Progenitor cell of endocrine pancreas (in vitro differentiated cells): ENCODE data around the gene MARVELD2. TPM values are rescaled to one million over a fixed set of nuclear protein-coding genes. Genes with fewer than 3 reads are reported as not detected.

ENCODE experiments used
- DNase-seq: peaks from one replicate; pipeline ENCODE4 v3.0.0; 2021; ENCODE audit warnings: low spot score; ENCODE audit not compliant: unreplicated experiment
- H3K27ac Mint-ChIP-seq: 2 replicates; pipeline ENCODE4 v1.8.0; 2021; ENCODE audit warnings: mild to moderate bottlenecking, moderate library complexity, mixed read lengths
- H3K27me3 Mint-ChIP-seq: 2 replicates; pipeline ENCODE4 v1.8.0; 2021; ENCODE audit warnings: mixed read lengths
- H3K36me3 Mint-ChIP-seq: 2 replicates; pipeline ENCODE4 v1.8.0; 2022; ENCODE audit warnings: mixed read lengths; ENCODE audit not compliant: insufficient read depth
- H3K4me1 Mint-ChIP-seq: 2 replicates; pipeline ENCODE4 v1.8.0; 2021; ENCODE audit warnings: low read depth, mixed read lengths
- H3K4me3 Mint-ChIP-seq: 2 replicates; pipeline ENCODE4 v1.8.0; 2021; ENCODE audit warnings: low read depth, mild to moderate bottlenecking, moderate library complexity, mixed read lengths
- H3K9me3 Mint-ChIP-seq: 2 replicates; pipeline ENCODE4 v1.8.0; 2021; ENCODE audit warnings: low read depth, mixed read lengths
- CTCF ChIP-seq: fragments of 200-600 bp; sonication (generic); IDR thresholded peaks from one replicate; pipeline ENCODE4 v1.5.0; 2021; ENCODE audit warnings: antibody characterized with exemption, mild to moderate bottlenecking; ENCODE audit not compliant: unreplicated experiment
- total RNA-seq: library from RNA; stranded (reverse); gene quantifications from 2 replicates; pipeline ENCODE4 v1.2.1, GENCODE V29; 2021

Gene MARVELD2
- total RNA-seq, 1 donor from 2014 or later: 71.6 TPM

GRCh38 chr5:69491838-69492390, 77.0 kb downstream of the MARVELD2 start:
- H3K27ac Mint-ChIP-seq: peak overlapping the region; percentile 99
- TF ChIP-seq CTCF: no peak
- peaks cover 50% of the 10 kb centered on the region for H3K4me1 Mint-ChIP-seq
- H3K4me3 Mint-ChIP-seq: peak overlapping the region; percentile 91
- no peak for DNase-seq
- H3K36me3 Mint-ChIP-seq: peaks cover under 1% of the 10 kb centered on the region
- H3K27me3 Mint-ChIP-seq: no peaks in the 10 kb centered on the region
- H3K9me3 Mint-ChIP-seq: no peaks in the 10 kb centered on the region

DNA sequence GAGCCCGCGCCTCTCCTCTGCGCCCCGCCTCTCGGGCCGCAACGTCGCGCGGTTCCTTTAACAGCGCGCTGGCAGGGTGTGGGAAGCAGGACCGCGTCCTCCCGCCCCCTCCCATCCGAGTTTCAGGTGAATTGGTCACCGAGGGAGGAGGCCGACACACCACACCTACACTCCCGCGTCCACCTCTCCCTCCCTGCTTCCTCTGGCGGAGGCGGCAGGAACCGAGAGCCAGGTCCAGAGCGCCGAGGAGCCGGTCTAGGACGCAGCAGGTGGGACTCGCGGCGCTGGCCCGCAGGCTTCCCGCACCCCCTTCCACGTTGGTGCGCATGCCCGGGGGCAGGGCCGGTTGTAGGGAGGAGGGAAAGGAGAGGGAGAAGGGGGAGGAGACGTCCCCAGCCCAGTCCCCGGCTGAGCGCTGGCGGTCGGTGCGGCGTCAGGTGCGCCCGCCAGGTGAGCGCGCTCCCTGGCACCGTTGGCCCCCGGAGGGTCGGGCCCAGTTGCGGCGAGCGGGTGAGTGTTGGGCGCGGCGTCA, 77.5 kb downstream of the MARVELD2 start, which contains the start of gene OCLN:
Gene OCLN (plus strand): TSS at position 400 of the 532 bp plus-strand sequence. CDS start 11,455 bp downstream, outside the sequence.
- peaks cover 3% of the 10 kb centered on the region for H3K36me3 Mint-ChIP-seq
- peak within 1 kb of the TSS; percentile 99 for H3K27ac Mint-ChIP-seq
- no peaks in the 10 kb centered on the region for H3K9me3 Mint-ChIP-seq
- peak; percentile 91 for DNase-seq
- peak within 1 kb of the TSS; percentile 91 for H3K4me3 Mint-ChIP-seq
- H3K4me1 Mint-ChIP-seq: peaks cover 53% of the 10 kb centered on the region
- peak; percentile 27 for TF ChIP-seq CTCF
- no peaks in the 10 kb centered on the region for H3K27me3 Mint-ChIP-seq

DNA sequence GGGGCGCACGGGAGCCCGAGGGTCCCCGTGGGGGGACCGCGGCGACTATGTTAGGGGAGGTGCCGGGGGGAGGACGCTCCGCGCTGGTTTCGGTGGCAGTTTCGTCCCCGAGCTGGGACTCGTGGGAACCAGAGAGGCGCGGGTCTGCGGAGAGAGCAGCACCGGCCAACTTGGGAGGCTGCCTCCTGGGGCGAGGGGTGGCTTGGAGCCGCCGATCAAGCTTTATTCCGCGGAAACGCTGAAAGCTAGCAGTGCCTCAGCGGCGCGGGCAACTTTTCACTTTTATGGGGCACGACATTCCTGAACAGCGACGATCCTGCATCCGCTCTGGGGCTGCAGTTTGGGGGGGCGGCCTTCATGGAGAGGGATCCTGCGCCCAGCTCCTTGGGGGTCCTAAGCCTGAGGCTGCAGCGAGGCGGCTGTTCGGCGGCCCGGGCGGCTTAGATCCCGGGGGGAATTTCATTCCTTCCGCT, 78.0 kb downstream of the MARVELD2 start:
- DNase-seq: no peak
- Mint-ChIP-seq H3K4me3 (peak overlapping the region; percentile 91), H3K27me3 (no peaks in the 10 kb centered on the region), H3K27ac (peak overlapping the region; percentile 99), H3K36me3 (peaks cover 4% of the 10 kb centered on the region), H3K9me3 (no peaks in the 10 kb centered on the region), H3K4me1 (peaks cover 53% of the 10 kb centered on the region)
- no peak for TF ChIP-seq CTCF

DNA sequence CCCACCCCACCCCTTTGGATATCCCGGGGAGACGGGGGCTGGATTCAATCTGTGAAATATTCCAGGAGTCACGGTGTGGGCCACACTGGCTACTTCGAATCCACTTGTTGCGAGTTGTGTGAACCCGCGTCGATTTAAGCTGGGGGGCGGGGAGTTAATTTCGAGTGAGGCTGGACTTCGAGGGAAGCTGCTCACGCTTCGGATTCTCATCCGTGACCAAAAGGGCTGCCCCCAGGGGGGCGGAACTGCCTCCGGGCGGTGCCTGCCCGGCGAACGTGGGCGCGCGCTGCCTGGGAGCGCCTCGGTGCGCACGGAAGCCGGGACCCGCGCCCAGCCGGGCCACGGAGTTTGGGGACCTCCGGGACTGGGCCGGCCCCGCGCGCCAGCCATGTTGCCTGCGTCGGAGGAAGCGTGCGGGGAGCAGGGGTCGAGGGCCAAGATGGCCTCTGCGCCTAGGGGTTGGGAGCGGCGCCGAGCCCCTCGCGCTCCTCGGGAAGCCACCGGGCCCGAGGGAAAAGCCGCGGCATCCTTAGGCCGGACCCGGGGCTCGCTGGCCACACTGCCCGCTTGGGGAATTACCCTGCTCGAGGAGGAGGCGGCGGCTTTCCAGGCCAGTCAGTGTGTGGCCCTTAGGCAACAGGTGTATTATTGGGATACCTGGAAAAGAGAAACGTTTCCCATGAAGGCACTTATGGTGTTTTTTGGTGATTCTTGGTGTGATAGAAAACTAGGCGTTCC, 78.6 kb downstream of the MARVELD2 start:
- DNase-seq: peak; percentile 34
- peaks cover 54% of the 10 kb centered on the region for H3K4me1 Mint-ChIP-seq
- peak overlapping the region; percentile 91 for H3K4me3 Mint-ChIP-seq
- peak overlapping the region; percentile 99 for H3K27ac Mint-ChIP-seq
- TF ChIP-seq CTCF: no peak
- H3K9me3 Mint-ChIP-seq: no peaks in the 10 kb centered on the region
- no peaks in the 10 kb centered on the region for H3K27me3 Mint-ChIP-seq
- H3K36me3 Mint-ChIP-seq: peaks cover 4% of the 10 kb centered on the region

Other genes with a start within 250 kb of the MARVELD2 start
- gene CCNB1, start 248.0 kb upstream of the MARVELD2 start, total RNA-seq: 104 and 105 TPM in 2 replicates
- 22.2 and 23.8 TPM in 2 replicates for gene CENPH, start 225.5 kb upstream of the MARVELD2 start, total RNA-seq
- 30.8 TPM in 2 replicates for gene CDK7, start 180.2 kb upstream of the MARVELD2 start, total RNA-seq
- 10.8 and 15.5 TPM in 2 replicates for gene CCDC125, start 82.3 kb upstream of the MARVELD2 start, total RNA-seq
- gene AK6, start 45.6 kb upstream of the MARVELD2 start, total RNA-seq: 34.0 and 36.1 TPM in 2 replicates
- 53.4 and 58.9 TPM in 2 replicates for gene TAF9, start 45.6 kb upstream of the MARVELD2 start, total RNA-seq
- 35.3 and 36.4 TPM in 2 replicates for gene RAD17, start 45.3 kb upstream of the MARVELD2 start, total RNA-seq
- gene OCLN, start 77.7 kb downstream of the MARVELD2 start, total RNA-seq: 131 and 143 TPM in 2 replicates
- 52.6 and 64.1 TPM in 2 replicates for gene GTF2H2C, start 145.1 kb downstream of the MARVELD2 start, total RNA-seq